Activated CD4-positive, alpha-beta memory T cell treated with anti-CD3 and anti-CD28 coated beads, Interleukin-2, amount 10 ng/mL, durations not matched to agents 7 days and 5 days (primary cell): ENCODE measurements around the gene FAM110A. TPM values are rescaled to one million over a fixed set of nuclear protein-coding genes. Genes with fewer than 3 reads are reported as not detected.

Experiments
- CTCF ChIA-PET: fragments of 350-600 bp; sonication (Branson Sonifier 250); formaldehyde crosslinking; loops from one replicate; lab custom pipeline; 2021; ENCODE audit warnings: antibody characterized with exemption, inconsistent platforms; lab: Charles Lee
- POLR2A ChIA-PET: fragments of 350-600 bp; sonication (Branson Sonifier 250); formaldehyde crosslinking; loops from one replicate; lab custom pipeline; 2021; ENCODE audit warnings: antibody characterized with exemption; lab: Charles Lee
- DNase-seq: peaks from one replicate; pipeline ENCODE4 v3.0.0-alpha.2; 2020
- H3K27ac Mint-ChIP-seq: one replicate; pipeline ENCODE4 v1.8.0; 2021; ENCODE audit warnings: mild to moderate bottlenecking, mixed read lengths
- H3K27me3 Mint-ChIP-seq: one replicate; pipeline ENCODE4 v1.8.0; 2021; ENCODE audit warnings: mixed read lengths
- H3K36me3 Mint-ChIP-seq: one replicate; pipeline ENCODE4 v1.8.0; 2021; ENCODE audit warnings: low read depth, mixed read lengths
- H3K4me1 Mint-ChIP-seq: one replicate; pipeline ENCODE4 v1.8.0; 2021; ENCODE audit warnings: mixed read lengths
- H3K4me3 Mint-ChIP-seq: one replicate; pipeline ENCODE4 v1.8.0; 2021; ENCODE audit warnings: mild to moderate bottlenecking, mixed read lengths
- H3K9me3 Mint-ChIP-seq: one replicate; pipeline ENCODE4 v1.8.0; 2021; ENCODE audit warnings: mixed read lengths
- total RNA-seq, 2 experiments: library from RNA; stranded (reverse); gene quantifications; one replicate each; pipeline ENCODE4 v1.2.3, GENCODE V29; 2021

FAM110A gene
- total RNA-seq, 2 experiments from 2014 or later, result 34.7 to 35.9 TPM

GRCh38 chr20:815914-816606 is 17.5 kb upstream of the FAM110A start:
- ChIA-PET CTCF (interaction anchor here (0.6 to 8.6 kb wide), 9 partner anchors 12 to 157 kb away, joined by 3 to 170 read pairs (median 3); no protein-coding TSS in a partner anchor), POLR2A (no interaction called here)
- Mint-ChIP-seq H3K36me3 (no peaks in the 10 kb centered on the region), H3K4me1 (no peaks in the 10 kb centered on the region), H3K4me3 (no peak overlapping the region), H3K27ac (no peak overlapping the region), H3K27me3 (peaks cover 21% of the 10 kb centered on the region), H3K9me3 (no peaks in the 10 kb centered on the region)
- DNase-seq, result peak; percentile 73

GRCh38 chr20:818001-818664 is 15.4 kb upstream of the FAM110A start:
- ChIA-PET CTCF (interaction anchor here (0.7 to 8.6 kb wide), 23 partner anchors 9 to 510 kb away, joined by 3 to 170 read pairs (median 3); partner anchors contain the start of gene FAM110A), POLR2A (interaction anchor here (0.8 to 1.3 kb wide), 3 partner anchors 10 to 123 kb away, joined by 3 read pairs; no protein-coding TSS in a partner anchor)
- no peak overlapping the region for H3K27ac Mint-ChIP-seq
- H3K36me3 Mint-ChIP-seq, result no peaks in the 10 kb centered on the region
- H3K4me3 Mint-ChIP-seq, result no peak overlapping the region
- H3K4me1 Mint-ChIP-seq, result no peaks in the 10 kb centered on the region
- peaks cover 7% of the 10 kb centered on the region for H3K27me3 Mint-ChIP-seq
- H3K9me3 Mint-ChIP-seq, result no peaks in the 10 kb centered on the region
- no peak for DNase-seq

GRCh38 chr20:819680-820322 is 13.7 kb upstream of the FAM110A start:
- H3K4me3 Mint-ChIP-seq, result no peak overlapping the region
- CTCF ChIA-PET, result interaction anchor here (1.4 to 8.6 kb wide), 3 partner anchors 92 to 153 kb away, joined by 3 to 170 read pairs (median 4); no protein-coding TSS in a partner anchor
- no peaks in the 10 kb centered on the region for H3K4me1 Mint-ChIP-seq
- POLR2A ChIA-PET, result interaction anchor here (1.3 kb wide), 1 partner anchor 8 kb away, joined by 3 read pairs; no protein-coding TSS in a partner anchor
- H3K27ac Mint-ChIP-seq, result no peak overlapping the region
- H3K9me3 Mint-ChIP-seq, result no peaks in the 10 kb centered on the region
- no peak for DNase-seq
- H3K36me3 Mint-ChIP-seq, result no peaks in the 10 kb centered on the region
- peaks cover 7% of the 10 kb centered on the region for H3K27me3 Mint-ChIP-seq

- POLR2A ChIA-PET, result no interaction called here
- Mint-ChIP-seq H3K36me3 (no peaks in the 10 kb centered on the region), H3K9me3 (no peaks in the 10 kb centered on the region), H3K27ac (no peak overlapping the region), H3K4me1 (peaks cover 1% of the 10 kb centered on the region), H3K4me3 (no peak overlapping the region), H3K27me3 (peaks cover 7% of the 10 kb centered on the region)
- CTCF ChIA-PET, result interaction anchor here (8.6 kb wide), 1 partner anchor 136 kb away, joined by 170 read pairs; no protein-coding TSS in a partner anchor
- no peak for DNase-seq
Observed at GRCh38 chr20:820323-820953, 13.1 kb upstream of the FAM110A start.

GRCh38 chr20:821046-821730 is 12.3 kb upstream of the FAM110A start:
- Mint-ChIP-seq H3K4me3 (no peak overlapping the region), H3K27ac (no peak overlapping the region), H3K9me3 (no peaks in the 10 kb centered on the region), H3K4me1 (peaks cover 7% of the 10 kb centered on the region), H3K36me3 (no peaks in the 10 kb centered on the region), H3K27me3 (peaks cover 2% of the 10 kb centered on the region)
- CTCF ChIA-PET, result interaction anchor here (8.6 kb wide), 1 partner anchor 136 kb away, joined by 170 read pairs; no protein-coding TSS in a partner anchor
- POLR2A ChIA-PET, result no interaction called here
- no peak for DNase-seq

GRCh38 chr20:821731-822065 is 11.8 kb upstream of the FAM110A start:
- Mint-ChIP-seq H3K36me3 (no peaks in the 10 kb centered on the region), H3K27me3 (peaks cover 2% of the 10 kb centered on the region), H3K4me1 (peaks cover 7% of the 10 kb centered on the region), H3K27ac (no peak overlapping the region), H3K4me3 (no peak overlapping the region), H3K9me3 (no peaks in the 10 kb centered on the region)
- ChIA-PET CTCF (no interaction called here), POLR2A (no interaction called here)
- no peak for DNase-seq

- H3K4me3 Mint-ChIP-seq, result no peak overlapping the region
- no peak overlapping the region for H3K27ac Mint-ChIP-seq
- no peaks in the 10 kb centered on the region for H3K27me3 Mint-ChIP-seq
- DNase-seq, result no peak
- no peaks in the 10 kb centered on the region for H3K9me3 Mint-ChIP-seq
- POLR2A ChIA-PET, result no interaction called here
- CTCF ChIA-PET, result interaction anchor here (1.0 kb wide), 1 partner anchor 133 kb away, joined by 3 read pairs; no protein-coding TSS in a partner anchor
- peaks cover 7% of the 10 kb centered on the region for H3K4me1 Mint-ChIP-seq
- H3K36me3 Mint-ChIP-seq, result no peaks in the 10 kb centered on the region
Observed at GRCh38 chr20:822651-823573, 10.6 kb upstream of the FAM110A start.

GRCh38 chr20:823574-823902 is 10.0 kb upstream of the FAM110A start:
- Mint-ChIP-seq H3K27ac (no peak overlapping the region), H3K36me3 (no peaks in the 10 kb centered on the region), H3K9me3 (no peaks in the 10 kb centered on the region), H3K27me3 (no peaks in the 10 kb centered on the region), H3K4me1 (peaks cover 7% of the 10 kb centered on the region), H3K4me3 (no peak overlapping the region)
- POLR2A ChIA-PET, result no interaction called here
- DNase-seq, result no peak
- CTCF ChIA-PET, result interaction anchor here (1.0 kb wide), 1 partner anchor 132 kb away, joined by 3 read pairs; no protein-coding TSS in a partner anchor

GRCh38 chr20:824490-824889 is 9.0 kb upstream of the FAM110A start:
- no peak overlapping the region for H3K4me3 Mint-ChIP-seq
- POLR2A ChIA-PET, result interaction anchor here (1.1 to 1.5 kb wide), 2 partner anchors 9 to 10 kb away, joined by 3 read pairs; partner anchors contain the start of gene FAM110A
- peaks cover 15% of the 10 kb centered on the region for H3K4me1 Mint-ChIP-seq
- CTCF ChIA-PET, result interaction anchor here (1.0 to 2.0 kb wide), 2 partner anchors 131 kb away, joined by 3 to 4 read pairs; no protein-coding TSS in a partner anchor
- no peak overlapping the region for H3K27ac Mint-ChIP-seq
- no peak for DNase-seq
- no peaks in the 10 kb centered on the region for H3K27me3 Mint-ChIP-seq
- no peaks in the 10 kb centered on the region for H3K9me3 Mint-ChIP-seq
- H3K36me3 Mint-ChIP-seq, result no peaks in the 10 kb centered on the region

- no peak overlapping the region for H3K27ac Mint-ChIP-seq
- no peak for DNase-seq
- no peak overlapping the region for H3K4me3 Mint-ChIP-seq
- no peaks in the 10 kb centered on the region for H3K9me3 Mint-ChIP-seq
- peaks cover 19% of the 10 kb centered on the region for H3K4me1 Mint-ChIP-seq
- ChIA-PET POLR2A (interaction anchor here (1.1 to 1.5 kb wide), 2 partner anchors 8 to 9 kb away, joined by 3 read pairs; partner anchors contain the start of gene FAM110A), CTCF (interaction anchor here (2.0 kb wide), 1 partner anchor 131 kb away, joined by 4 read pairs; no protein-coding TSS in a partner anchor)
- H3K36me3 Mint-ChIP-seq, result no peaks in the 10 kb centered on the region
- H3K27me3 Mint-ChIP-seq, result no peaks in the 10 kb centered on the region
Observed at GRCh38 chr20:824916-825315, 8.6 kb upstream of the FAM110A start.

GRCh38 chr20:825710-826421 is 7.6 kb upstream of the FAM110A start:
- DNase-seq, result no peak

More at GRCh38 chr20:825710-826421, 7.6 kb upstream of the FAM110A start:
- H3K36me3 Mint-ChIP-seq, result no peaks in the 10 kb centered on the region
- ChIA-PET CTCF (interaction anchor here (2.0 kb wide), 1 partner anchor 130 kb away, joined by 4 read pairs; no protein-coding TSS in a partner anchor), POLR2A (interaction anchor here (1.5 kb wide), 1 partner anchor 9 kb away, joined by 3 read pairs; no protein-coding TSS in a partner anchor)
- no peaks in the 10 kb centered on the region for H3K9me3 Mint-ChIP-seq
- H3K27me3 Mint-ChIP-seq, result no peaks in the 10 kb centered on the region
- H3K27ac Mint-ChIP-seq, result no peak overlapping the region
- peaks cover 21% of the 10 kb centered on the region for H3K4me1 Mint-ChIP-seq
- H3K4me3 Mint-ChIP-seq, result no peak overlapping the region
